Measurements from ENCODE around the gene ANKRD13A. TPM values are rescaled to one million over a fixed set of nuclear protein-coding genes. Genes with fewer than 3 reads are reported as not detected.

ANKRD13A gene
- total and polyA plus RNA-seq, 2 of the 13 experiments (the other 11 are each of a cell fraction or from before 2014, with no cell fraction given), result 34.1 to 41.6 TPM

DNA sequence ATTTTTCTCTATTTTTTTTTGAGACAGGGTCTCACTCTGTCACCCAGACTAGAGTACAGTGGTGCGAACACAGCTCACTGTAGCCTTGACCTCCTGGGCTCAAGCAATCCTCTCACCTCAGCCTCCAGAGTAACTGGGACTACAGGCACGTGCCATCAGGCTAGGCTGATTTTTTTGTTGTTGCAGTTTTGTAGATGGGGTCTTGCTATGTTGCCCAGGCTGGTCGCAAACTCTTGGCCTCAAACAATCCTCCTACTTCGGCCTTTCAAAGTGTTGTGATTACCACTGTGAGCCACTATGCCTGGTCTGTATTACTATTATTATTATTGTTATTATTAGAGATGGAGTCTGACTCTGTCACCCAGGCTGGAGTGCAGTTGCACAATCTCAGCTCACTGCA lies 26.4 kb upstream of the ANKRD13A start:
- H3K79me2 ChIP-seq (ENCODE audit: insufficient read depth, low read length), result no peaks in the 10 kb centered on the region
- in situ Hi-C loops (cut with HindIII; ENCODE audit: extremely low pct_ligation_motif_present, low pct_unique_long_range_greater_than_20kb) (no loop called here), intact Hi-C loops (cut with micrococcal nuclease; ENCODE audit: unreplicated experiment) (no loop called here)
- TF ChIP-seq ZNF121 (CRISPR knock-in tag; IDR thresholded peaks at IDR 0.05) (peak; percentile 71), ZNF407 (CRISPR knock-in tag; IDR thresholded peaks at IDR 0.05; ENCODE audit: not compliant biosample characterization) (no peak)
- H3K4me2 ChIP-seq (ENCODE audit: low read depth, low read length), result no peak overlapping the region
- no peak overlapping the region for H3K4me3 ChIP-seq (replicated peaks in 1 of 3; ENCODE audit: insufficient read depth in 1 of 3, low read depth in 2 of 3, low read length in 3 of 3)
- no peak overlapping the region for H2AFZ ChIP-seq (ENCODE audit: low read length)
- DNase-seq (ENCODE audit: low spot score) (no peak), ATAC-seq (no peak), FAIRE-seq (no peak)
- H3K27ac ChIP-seq (ENCODE audit: extremely low read length, insufficient read depth, low read length), result no peak overlapping the region
- no peaks in the 10 kb centered on the region for H3K9me3 ChIP-seq (ENCODE audit: low read length)
- peaks cover 6 to 32% of the 10 kb centered on the region in 2 experiments; a peak in 2 of 5 replicates for H3K36me3 ChIP-seq (replicated peaks in 1 of 2; ENCODE audit: control insufficient read depth in 1 of 2, insufficient read depth in 2 of 2, low read length in 2 of 2)
- H3K27me3 ChIP-seq (ENCODE audit: control insufficient read depth in 1 of 2, insufficient read depth in 2 of 2, low read length in 2 of 2), result no peaks in the 10 kb centered on the region
- H4K20me1 ChIP-seq (ENCODE audit: insufficient read depth, low read length), result no peaks in the 10 kb centered on the region
- WGBS (ENCODE audit: low lambda C conversion rate), result 95% methylated on average over 4 of the region's 4 CpGs
- ChIA-PET POLR2A (no interaction called here), CTCF (ENCODE audit: low intra/inter-chr PET ratio, low total read pairs) (no interaction called here)
- BruUV-seq (replicated peaks), result no TSS peak
- H3K4me1 ChIP-seq (ENCODE audit: insufficient read depth, low read length), result peaks cover 4% of the 10 kb centered on the region
- no peak overlapping the region for H3K9ac ChIP-seq (ENCODE audit: insufficient read depth, low read depth, low read length)

Data from HepG2 (cell line).